Peyer's patch (tissue), 4 donors: ENCODE measurements around the gene NGEF. TPM values are rescaled to one million over a fixed set of nuclear protein-coding genes. Genes with fewer than 3 reads are reported as not detected.
A peak's percentile ranks its signal among the peaks of the same experiment; 100 is the strongest.

Experiments used
- DNase-seq, 3 donors: peaks; one replicate each; pipeline ENCODE4 v3.0.0-alpha.2; 2017 to 2019
- H3K27ac ChIP-seq, 4 donors: fragments of 200-600 bp; sonication (generic); one replicate each; pipeline ENCODE4 v1.5.1; 2016 to 2019
- H3K27me3 ChIP-seq, 2 donors: fragments of 200-600 bp; sonication (generic); one replicate each; pipeline ENCODE4 v1.5.1; 2019
- H3K36me3 ChIP-seq, 3 donors: fragments of 200-600 bp; sonication (generic); one replicate each; pipeline ENCODE4 v1.5.1; 2016 to 2019
- H3K4me1 ChIP-seq, 4 donors: fragments of 200-600 bp; sonication (generic); one replicate each; pipeline ENCODE4 v1.5.1; 2016 to 2019
- H3K4me3 ChIP-seq, 4 donors: fragments of 200-600 bp; sonication (generic); 1 replicate in 3 of 4; 2 replicates in 1 of 4; pipeline ENCODE4 v1.5.1; 2016 to 2019; ENCODE audit warnings: mild to moderate bottlenecking in 1 of 4
- H3K9me3 ChIP-seq, 4 donors: fragments of 200-600 bp; sonication (generic); one replicate each; pipeline ENCODE4 v1.5.1; 2016 to 2019; ENCODE audit warnings: mild to moderate bottlenecking in 1 of 4
- CTCF ChIP-seq, 6 experiments: fragments of 450-650 bp in 4 of 6; fragments of 200-600 bp in 2 of 6; sonication (generic) in 1 of 6; IDR thresholded peaks; one replicate each; pipeline ENCODE4 v1.5.1; 2017 to 2019; ENCODE audit warnings: antibody characterized with exemption in 6 of 6, mild to moderate bottlenecking in 3 of 6, moderate library complexity in 1 of 6
- POLR2A ChIP-seq, 2 donors: fragments of 450-650 bp; IDR thresholded peaks; one replicate each; pipeline ENCODE4 v1.5.1; 2017; ENCODE audit warnings: antibody characterized with exemption in 2 of 2, mild to moderate bottlenecking in 2 of 2, moderate library complexity in 2 of 2
- total RNA-seq, 4 donors: library from RNA; depleted of rRNA; stranded (reverse); fragments of >200 nt; gene quantifications; one replicate each; pipeline ENCODE4 v1.1.0, GENCODE V29; 2016

NGEF gene
- total RNA-seq, 4 donors from 2014 or later: 54.5 to 116 (median 98.1) TPM

- Histone ChIP-seq H3K27ac (no peak overlapping the region), H3K27me3 (no peaks in the 10 kb centered on the region), H3K4me1 (peaks cover 0 to 6% (median 2%) of the 10 kb centered on the region in 4 donors), H3K4me3 (no peak overlapping the region), H3K9me3 (no peaks in the 10 kb centered on the region), H3K36me3 (peaks cover 0 to 80% (median 0%) of the 10 kb centered on the region in 3 donors)
- DNase-seq: no peak
- TF ChIP-seq POLR2A (IDR thresholded peaks at IDR 0.05): no peak
These were observed 169.2 kb downstream of the NGEF start for GRCh38 chr2:232843834-232844233.

GRCh38 chr2:232842689-232843088 lies 170.4 kb downstream of the NGEF start:
- Histone ChIP-seq H3K27ac (no peak overlapping the region), H3K4me3 (no peak overlapping the region), H3K4me1 (peaks cover 5 to 16% (median 12%) of the 10 kb centered on the region in 4 donors), H3K36me3 (peaks cover 0 to 69% (median 0%) of the 10 kb centered on the region in 3 donors), H3K27me3 (no peaks in the 10 kb centered on the region), H3K9me3 (no peaks in the 10 kb centered on the region)
- no peak for DNase-seq
- TF ChIP-seq CTCF (IDR thresholded peaks at IDR 0.05): no peak
- TF ChIP-seq POLR2A (IDR thresholded peaks at IDR 0.05): no peak

GRCh38 chr2:232839411-232840079 lies 173.5 kb downstream of the NGEF start:
- peaks cover 5 to 31% (median 13%) of the 10 kb centered on the region in 4 donors for H3K4me1 ChIP-seq

GRCh38 chr2:232838406-232838874 lies 174.6 kb downstream of the NGEF start:
- peaks cover 0 to 55% (median 0%) of the 10 kb centered on the region in 3 donors for H3K36me3 ChIP-seq
- H3K27me3 ChIP-seq: no peaks in the 10 kb centered on the region
- peak in 2 of 3 donors; percentile 50 to 57 for DNase-seq
- H3K9me3 ChIP-seq: no peaks in the 10 kb centered on the region
- TF ChIP-seq POLR2A (IDR thresholded peaks at IDR 0.05) (no peak), CTCF (IDR thresholded peaks at IDR 0.05) (no peak)
- H3K4me1 ChIP-seq: peaks cover 5 to 31% (median 13%) of the 10 kb centered on the region in 4 donors
- no peak overlapping the region for H3K4me3 ChIP-seq
- H3K27ac ChIP-seq: peak overlapping the region in 3 of 4 donors; percentile 2 to 57 (median 40)

More at GRCh38 chr2:232839411-232840079, 173.5 kb downstream of the NGEF start:
- peak in 1 of 3 donors; percentile 59 for DNase-seq
- H3K36me3 ChIP-seq: peaks cover 0 to 51% (median 0%) of the 10 kb centered on the region in 3 donors
- no peak overlapping the region for H3K4me3 ChIP-seq
- H3K9me3 ChIP-seq: no peaks in the 10 kb centered on the region
- no peak for TF ChIP-seq POLR2A (IDR thresholded peaks at IDR 0.05)
- no peak for TF ChIP-seq CTCF (IDR thresholded peaks at IDR 0.05)
- peak overlapping the region in 1 of 4 donors; percentile 6 for H3K27ac ChIP-seq
- no peaks in the 10 kb centered on the region for H3K27me3 ChIP-seq

- no peak for TF ChIP-seq POLR2A (IDR thresholded peaks at IDR 0.05)
- TF ChIP-seq CTCF (IDR thresholded peaks at IDR 0.05): no peak
- H3K4me1 ChIP-seq: peaks cover 5 to 31% (median 13%) of the 10 kb centered on the region in 4 donors
- no peak for DNase-seq
- H3K27me3 ChIP-seq: no peaks in the 10 kb centered on the region
- peak overlapping the region in 1 of 4 donors; percentile 17 for H3K27ac ChIP-seq
- no peaks in the 10 kb centered on the region for H3K9me3 ChIP-seq
- H3K36me3 ChIP-seq: peaks cover 0 to 63% (median 0%) of the 10 kb centered on the region in 3 donors
- no peak overlapping the region for H3K4me3 ChIP-seq
These were observed 176.1 kb downstream of the NGEF start for GRCh38 chr2:232836934-232837333.

GRCh38 chr2:232835687-232836208 lies 177.3 kb downstream of the NGEF start:
- H3K36me3 ChIP-seq: peaks cover 0 to 63% (median 0%) of the 10 kb centered on the region in 3 donors

More at GRCh38 chr2:232835687-232836208, 177.3 kb downstream of the NGEF start:
- peak in 2 of 3 donors; percentile 57 to 60 for DNase-seq
- peak overlapping the region in 1 of 4 donors; percentile 2 for H3K4me3 ChIP-seq
- peak overlapping the region in 1 of 4 donors; percentile 59 for H3K27ac ChIP-seq
- no peaks in the 10 kb centered on the region for H3K9me3 ChIP-seq
- peak in 1 of 6 experiments; percentile 16 for TF ChIP-seq CTCF (IDR thresholded peaks at IDR 0.05)
- TF ChIP-seq POLR2A (IDR thresholded peaks at IDR 0.05): no peak
- H3K4me1 ChIP-seq: peaks cover 5 to 31% (median 13%) of the 10 kb centered on the region in 4 donors
- no peaks in the 10 kb centered on the region for H3K27me3 ChIP-seq
